Measurements from ENCODE around the gene LRRD1.

GRCh38 chr7:92110857-92111256 lies 68.1 kb downstream of the LRRD1 start:
- TF ChIP-seq, protein P1, sequence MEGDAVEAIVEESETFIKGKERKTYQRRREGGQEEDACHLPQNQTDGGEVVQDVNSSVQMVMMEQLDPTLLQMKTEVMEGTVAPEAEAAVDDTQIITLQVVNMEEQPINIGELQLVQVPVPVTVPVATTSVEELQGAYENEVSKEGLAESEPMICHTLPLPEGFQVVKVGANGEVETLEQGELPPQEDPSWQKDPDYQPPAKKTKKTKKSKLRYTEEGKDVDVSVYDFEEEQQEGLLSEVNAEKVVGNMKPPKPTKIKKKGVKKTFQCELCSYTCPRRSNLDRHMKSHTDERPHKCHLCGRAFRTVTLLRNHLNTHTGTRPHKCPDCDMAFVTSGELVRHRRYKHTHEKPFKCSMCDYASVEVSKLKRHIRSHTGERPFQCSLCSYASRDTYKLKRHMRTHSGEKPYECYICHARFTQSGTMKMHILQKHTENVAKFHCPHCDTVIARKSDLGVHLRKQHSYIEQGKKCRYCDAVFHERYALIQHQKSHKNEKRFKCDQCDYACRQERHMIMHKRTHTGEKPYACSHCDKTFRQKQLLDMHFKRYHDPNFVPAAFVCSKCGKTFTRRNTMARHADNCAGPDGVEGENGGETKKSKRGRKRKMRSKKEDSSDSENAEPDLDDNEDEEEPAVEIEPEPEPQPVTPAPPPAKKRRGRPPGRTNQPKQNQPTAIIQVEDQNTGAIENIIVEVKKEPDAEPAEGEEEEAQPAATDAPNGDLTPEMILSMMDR (IDR thresholded peaks at IDR 0.05), result no peak
- TF ChIP-seq POLR2A (IDR thresholded peaks at IDR 0.05), result no peak
